ENCODE measurements around the gene NEK1.

DNA sequence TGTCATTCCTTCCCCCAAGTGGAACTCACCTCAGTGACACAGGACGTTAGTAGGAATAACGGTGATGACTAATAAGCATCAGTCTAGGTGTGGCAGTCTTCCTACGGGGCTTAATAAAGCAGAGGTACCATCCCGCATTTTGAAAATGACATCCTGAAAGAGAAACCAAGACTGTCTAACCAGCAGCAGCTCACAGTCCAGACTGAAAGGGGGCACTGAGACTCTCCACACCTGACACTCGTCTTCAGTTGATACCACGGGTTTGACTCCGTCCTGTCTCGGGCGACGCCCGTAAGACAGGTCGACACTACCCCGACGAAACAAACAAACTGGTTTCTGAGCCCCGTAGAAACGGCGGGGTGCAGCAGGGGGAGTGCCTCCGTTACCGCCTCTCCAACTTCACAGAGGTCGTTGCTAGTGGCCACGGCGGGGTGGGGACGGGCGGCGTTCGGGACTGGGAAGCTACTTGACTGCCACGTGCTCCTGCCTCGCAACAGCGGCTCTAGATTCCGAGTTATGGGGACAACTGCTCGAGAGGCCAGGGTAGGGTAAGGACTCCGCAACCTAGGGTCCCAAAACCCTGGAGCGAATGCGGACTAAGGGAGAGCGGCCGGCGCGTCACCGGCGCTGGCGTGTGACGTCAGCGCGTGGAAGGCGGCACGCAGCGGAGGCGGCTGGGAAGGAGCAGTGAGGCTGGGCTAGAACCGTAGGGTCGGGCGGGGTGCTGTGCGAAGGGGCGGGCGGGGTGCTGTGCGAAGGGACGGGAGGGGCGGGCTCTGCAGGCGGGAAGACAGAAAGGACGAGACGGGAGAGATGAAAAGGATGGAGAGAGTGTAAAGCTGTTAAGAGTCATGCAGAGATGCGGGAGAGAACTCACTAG lies at the start of gene NEK1:
- TF ChIP-seq POLR2A (IDR thresholded peaks at IDR 0.05; ENCODE audit: low read depth, low read length) (peak; percentile 94), TAF1 (IDR thresholded peaks at IDR 0.05; ENCODE audit: borderline replicate concordance, low read depth, low read length) (peak; percentile 42; the same call in 1 of the 2 replicates)
